ENCODE results near the gene DDX41. TPM values are rescaled to one million over a fixed set of nuclear protein-coding genes. Genes with fewer than 3 reads are reported as not detected.

DDX41 gene
- total and polyA plus RNA-seq, 2 of the 13 experiments (the other 11 are each of a cell fraction or from before 2014, with no cell fraction given), result 62.8 to 105 TPM

DNA sequence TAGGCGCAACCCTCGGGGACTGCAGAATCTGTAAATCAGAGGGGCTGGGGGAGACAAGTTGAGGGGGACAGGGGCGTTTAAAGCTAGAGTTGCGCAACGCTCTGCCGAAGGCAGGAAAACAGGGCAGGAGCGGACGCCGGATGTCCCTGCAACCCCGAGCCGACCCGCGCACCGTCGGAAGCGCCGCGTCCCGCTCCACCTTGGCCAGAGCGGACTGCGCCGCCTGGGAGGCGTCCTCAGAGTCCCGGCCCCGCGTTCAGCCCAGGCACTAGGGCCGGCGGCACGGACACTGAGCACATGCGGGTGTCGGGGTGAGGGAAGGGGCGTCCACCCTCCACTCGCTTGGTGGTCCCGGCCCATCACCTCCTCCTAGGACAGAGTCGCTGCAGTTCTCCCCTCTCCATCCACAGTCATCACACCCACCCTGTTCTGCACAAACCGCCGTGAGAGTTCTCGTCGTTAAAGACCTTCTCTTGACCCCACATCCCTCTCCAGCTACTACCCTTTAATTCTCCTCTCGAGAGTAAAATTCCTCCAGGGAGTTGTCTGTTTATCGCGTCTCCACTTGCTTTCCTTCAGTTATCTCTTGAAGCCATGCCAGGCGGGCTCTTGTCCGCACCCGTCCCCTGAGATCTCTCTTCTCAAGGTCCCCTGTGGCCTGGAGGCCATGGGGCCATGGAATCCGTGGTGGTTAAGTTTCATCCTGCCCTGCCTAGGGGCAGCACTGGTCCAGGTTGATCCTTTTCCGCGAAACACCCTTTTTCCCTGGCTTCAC, 18.6 kb downstream of the DDX41 start (continued):
- TF ChIP-seq, protein P1, sequence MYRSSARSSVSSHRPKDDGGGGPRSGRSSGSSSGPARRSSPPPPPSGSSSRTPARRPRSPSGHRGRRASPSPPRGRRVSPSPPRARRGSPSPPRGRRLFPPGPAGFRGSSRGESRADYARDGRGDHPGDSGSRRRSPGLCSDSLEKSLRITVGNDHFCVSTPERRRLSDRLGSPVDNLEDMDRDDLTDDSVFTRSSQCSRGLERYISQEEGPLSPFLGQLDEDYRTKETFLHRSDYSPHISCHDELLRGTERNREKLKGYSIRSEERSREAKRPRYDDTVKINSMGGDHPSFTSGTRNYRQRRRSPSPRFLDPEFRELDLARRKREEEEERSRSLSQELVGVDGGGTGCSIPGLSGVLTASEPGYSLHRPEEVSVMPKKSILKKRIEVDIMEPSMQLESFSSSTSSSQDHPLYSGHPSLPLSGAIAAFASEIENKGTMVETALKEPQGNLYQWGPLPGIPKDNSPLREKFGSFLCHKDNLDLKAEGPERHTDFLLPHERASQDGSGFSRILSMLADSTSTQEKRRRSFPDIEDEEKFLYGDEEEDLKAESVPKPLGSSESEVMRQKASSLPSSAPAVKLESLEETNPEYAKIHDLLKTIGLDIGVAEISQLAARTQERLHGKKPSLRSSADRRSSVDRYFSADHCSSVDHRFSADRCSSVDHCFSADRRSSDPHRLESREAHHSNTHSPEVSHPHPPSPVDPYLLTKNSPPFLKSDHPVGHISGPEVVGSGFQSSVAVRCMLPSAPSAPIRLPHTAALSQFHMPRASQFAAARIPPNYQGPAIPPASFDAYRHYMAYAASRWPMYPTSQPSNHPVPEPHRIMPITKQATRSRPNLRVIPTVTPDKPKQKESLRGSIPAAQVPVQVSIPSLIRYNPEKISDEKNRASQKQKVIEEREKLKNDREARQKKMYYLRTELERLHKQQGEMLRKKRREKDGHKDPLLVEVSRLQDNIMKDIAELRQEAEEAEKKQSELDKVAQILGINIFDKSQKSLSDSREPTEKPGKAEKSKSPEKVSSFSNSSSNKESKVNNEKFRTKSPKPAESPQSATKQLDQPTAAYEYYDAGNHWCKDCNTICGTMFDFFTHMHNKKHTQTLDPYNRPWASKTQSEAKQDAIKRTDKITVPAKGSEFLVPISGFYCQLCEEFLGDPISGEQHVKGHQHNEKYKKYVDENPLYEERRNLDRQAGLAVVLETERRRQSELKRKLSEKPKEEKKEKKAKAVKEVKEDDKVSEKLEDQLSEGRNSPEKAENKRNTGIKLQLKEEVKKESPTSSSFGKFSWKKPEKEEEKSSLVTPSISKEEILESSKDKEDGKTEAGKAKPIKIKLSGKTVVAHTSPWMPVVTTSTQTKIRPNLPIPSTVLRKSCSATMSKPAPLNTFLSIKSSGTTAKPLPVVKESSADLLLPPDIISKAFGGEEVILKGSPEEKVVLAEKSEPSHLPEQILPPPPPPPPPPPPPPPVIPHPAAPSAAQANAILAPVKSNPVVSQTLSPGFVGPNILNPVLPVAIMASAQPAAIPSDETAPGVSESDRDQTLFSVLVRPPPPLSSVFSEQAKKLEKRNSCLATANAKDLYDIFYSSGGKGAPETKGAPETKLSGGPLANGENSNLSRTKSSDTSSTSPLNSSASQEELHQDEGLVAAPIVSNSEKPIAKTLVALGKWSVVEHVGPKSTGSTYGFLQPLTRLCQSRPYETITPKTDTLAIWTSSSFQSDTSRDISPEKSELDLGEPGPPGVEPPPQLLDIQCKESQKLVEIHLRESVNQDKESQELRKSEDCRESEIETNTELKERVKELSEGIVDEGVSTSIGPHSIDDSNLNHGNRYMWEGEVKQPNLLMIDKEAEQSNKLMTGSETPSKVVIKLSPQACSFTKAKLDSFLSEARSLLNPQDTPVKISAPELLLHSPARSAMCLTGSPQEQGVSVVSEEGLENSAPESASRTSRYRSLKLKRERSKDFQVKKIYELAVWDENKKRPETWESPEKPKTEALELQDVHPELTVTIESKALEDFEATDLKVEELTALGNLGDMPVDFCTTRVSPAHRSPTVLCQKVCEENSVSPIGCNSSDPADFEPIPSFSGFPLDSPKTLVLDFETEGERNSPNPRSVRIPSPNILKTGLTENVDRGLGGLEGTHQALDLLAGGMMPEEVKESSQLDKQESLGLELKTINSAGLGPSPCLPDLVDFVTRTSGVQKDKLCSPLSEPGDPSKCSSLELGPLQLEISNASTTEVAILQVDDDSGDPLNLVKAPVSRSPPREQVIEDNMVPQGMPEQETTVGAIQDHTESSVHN (CRISPR knock-in tag; IDR thresholded peaks at IDR 0.05), result no peak
- TF ChIP-seq SOX5 (CRISPR knock-in tag; IDR thresholded peaks at IDR 0.05; ENCODE audit: borderline replicate concordance) (no peak), ZNF530 (CRISPR knock-in tag; IDR thresholded peaks at IDR 0.05; ENCODE audit: low read depth) (no peak), ZNF225 (CRISPR knock-in tag; IDR thresholded peaks at IDR 0.05) (no peak), HMG20B (CRISPR knock-in tag; conservative IDR thresholded peaks at IDR 0.05) (no peak), MIER3 (CRISPR knock-in tag; IDR thresholded peaks at IDR 0.05; ENCODE audit: borderline replicate concordance) (no peak), SMAD3 (CRISPR knock-in tag; IDR thresholded peaks at IDR 0.05) (no peak), ZKSCAN8 (CRISPR knock-in tag; IDR thresholded peaks at IDR 0.05; ENCODE audit: borderline replicate concordance) (no peak), SYNCRIP (IDR thresholded peaks at IDR 0.05; ENCODE audit: insufficient read depth, low read depth, low read length) (no peak)
- TF ChIP-seq, protein P2, sequence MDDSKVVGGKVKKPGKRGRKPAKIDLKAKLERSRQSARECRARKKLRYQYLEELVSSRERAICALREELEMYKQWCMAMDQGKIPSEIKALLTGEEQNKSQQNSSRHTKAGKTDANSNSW (CRISPR knock-in tag; IDR thresholded peaks at IDR 0.05; ENCODE audit: borderline replicate concordance), result no peak
- TF ChIP-seq, protein P3, sequence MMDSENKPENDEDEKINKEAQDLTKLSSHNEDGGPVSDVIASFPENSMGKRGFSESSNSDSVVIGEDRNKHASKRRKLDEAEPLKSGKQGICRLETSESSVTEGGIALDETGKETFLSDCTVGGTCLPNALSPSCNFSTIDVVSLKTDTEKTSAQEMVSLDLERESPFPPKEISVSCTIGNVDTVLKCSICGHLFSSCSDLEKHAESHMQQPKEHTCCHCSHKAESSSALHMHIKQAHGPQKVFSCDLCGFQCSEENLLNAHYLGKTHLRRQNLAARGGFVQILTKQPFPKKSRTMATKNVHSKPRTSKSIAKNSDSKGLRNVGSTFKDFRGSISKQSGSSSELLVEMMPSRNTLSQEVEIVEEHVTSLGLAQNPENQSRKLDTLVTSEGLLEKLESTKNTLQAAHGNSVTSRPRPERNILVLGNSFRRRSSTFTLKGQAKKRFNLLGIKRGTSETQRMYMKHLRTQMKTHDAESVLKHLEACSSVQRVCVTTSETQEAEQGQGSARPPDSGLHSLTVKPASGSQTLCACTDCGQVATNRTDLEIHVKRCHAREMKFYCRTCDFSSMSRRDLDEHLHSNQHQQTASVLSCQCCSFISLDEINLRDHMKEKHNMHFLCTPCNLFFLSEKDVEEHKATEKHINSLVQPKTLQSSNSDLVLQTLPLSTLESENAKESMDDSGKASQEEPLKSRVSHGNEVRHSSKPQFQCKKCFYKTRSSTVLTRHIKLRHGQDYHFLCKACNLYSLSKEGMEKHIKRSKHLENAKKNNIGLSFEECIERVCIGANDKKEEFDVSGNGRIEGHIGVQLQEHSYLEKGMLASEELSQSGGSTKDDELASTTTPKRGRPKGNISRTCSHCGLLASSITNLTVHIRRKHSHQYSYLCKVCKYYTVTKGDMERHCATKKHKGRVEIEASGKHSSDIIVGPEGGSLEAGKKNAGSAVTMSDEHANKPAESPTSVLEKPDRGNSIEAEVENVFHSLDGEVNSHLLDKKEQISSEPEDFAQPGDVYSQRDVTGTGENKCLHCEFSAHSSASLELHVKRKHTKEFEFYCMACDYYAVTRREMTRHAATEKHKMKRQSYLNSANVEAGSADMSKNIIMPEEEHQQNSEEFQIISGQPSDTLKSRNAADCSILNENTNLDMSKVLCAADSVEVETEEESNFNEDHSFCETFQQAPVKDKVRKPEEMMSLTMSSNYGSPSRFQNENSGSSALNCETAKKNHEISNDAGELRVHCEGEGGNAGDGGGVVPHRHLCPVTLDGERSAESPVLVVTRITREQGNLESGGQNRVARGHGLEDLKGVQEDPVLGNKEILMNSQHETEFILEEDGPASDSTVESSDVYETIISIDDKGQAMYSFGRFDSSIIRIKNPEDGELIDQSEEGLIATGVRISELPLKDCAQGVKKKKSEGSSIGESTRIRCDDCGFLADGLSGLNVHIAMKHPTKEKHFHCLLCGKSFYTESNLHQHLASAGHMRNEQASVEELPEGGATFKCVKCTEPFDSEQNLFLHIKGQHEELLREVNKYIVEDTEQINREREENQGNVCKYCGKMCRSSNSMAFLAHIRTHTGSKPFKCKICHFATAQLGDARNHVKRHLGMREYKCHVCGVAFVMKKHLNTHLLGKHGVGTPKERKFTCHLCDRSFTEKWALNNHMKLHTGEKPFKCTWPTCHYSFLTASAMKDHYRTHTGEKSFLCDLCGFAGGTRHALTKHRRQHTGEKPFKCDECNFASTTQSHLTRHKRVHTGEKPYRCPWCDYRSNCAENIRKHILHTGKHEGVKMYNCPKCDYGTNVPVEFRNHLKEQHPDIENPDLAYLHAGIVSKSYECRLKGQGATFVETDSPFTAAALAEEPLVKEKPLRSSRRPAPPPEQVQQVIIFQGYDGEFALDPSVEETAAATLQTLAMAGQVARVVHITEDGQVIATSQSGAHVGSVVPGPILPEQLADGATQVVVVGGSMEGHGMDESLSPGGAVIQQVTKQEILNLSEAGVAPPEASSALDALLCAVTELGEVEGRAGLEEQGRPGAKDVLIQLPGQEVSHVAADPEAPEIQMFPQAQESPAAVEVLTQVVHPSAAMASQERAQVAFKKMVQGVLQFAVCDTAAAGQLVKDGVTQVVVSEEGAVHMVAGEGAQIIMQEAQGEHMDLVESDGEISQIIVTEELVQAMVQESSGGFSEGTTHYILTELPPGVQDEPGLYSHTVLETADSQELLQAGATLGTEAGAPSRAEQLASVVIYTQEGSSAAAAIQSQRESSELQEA (CRISPR knock-in tag; IDR thresholded peaks at IDR 0.05; ENCODE audit: not compliant biosample characterization), result peak; percentile 40

All from HepG2 (cell line).